K562 (cell line): ENCODE results near the gene LCA5L.

Experiments used
- ADNP ChIP-seq: fragments of 200-800 bp; sonication (Bioruptor generic); IDR thresholded peaks from 2 replicates; pipeline ENCODE4 v1.6.1; 2016; ENCODE audit warnings: missing genetic modification characterization, missing compliant biosample characterization
- CBX2 ChIP-seq: fragments of 200-600 bp; sonication (generic); IDR thresholded peaks from one replicate; pipeline ENCODE4 v1.6.1; 2012; ENCODE audit warnings: mild to moderate bottlenecking, low read length, inconsistent platforms; ENCODE audit not compliant: insufficient read depth, poor library complexity, severe bottlenecking
- HDAC6 ChIP-seq: IDR thresholded peaks from 2 replicates; pipeline ENCODE4 v1.6.1; 2012; ENCODE audit warnings: low read depth, mild to moderate bottlenecking, control low read depth, inconsistent platforms, low read length, moderate library complexity
- KDM1A ChIP-seq, 2 experiments: fragments of 450-650 bp; IDR thresholded peaks; 2 replicates each; pipeline ENCODE4 v1.6.1; 2016; ENCODE audit warnings: mild to moderate bottlenecking in 2 of 2
- NEUROD1 ChIP-seq: fragments of 150-350 bp; IDR thresholded peaks from 2 replicates; pipeline ENCODE4 v1.6.1; 2014; ENCODE audit warnings: borderline replicate concordance, low read length, low read depth; ENCODE audit not compliant: partially characterized antibody
- POLR2A ChIP-seq: fragments of 450-650 bp; conservative IDR thresholded peaks from 2 replicates; pipeline ENCODE4 v1.6.1; 2016
- POLR2AphosphoS5 ChIP-seq: IDR thresholded peaks from 2 replicates; pipeline ENCODE4 v1.6.1; 2011; ENCODE audit warnings: mild to moderate bottlenecking, low read depth, low read length, moderate library complexity; ENCODE audit not compliant: control insufficient read depth, insufficient read depth
- SETDB1 ChIP-seq: IDR thresholded peaks from one replicate; pipeline ENCODE4 v1.6.1; 2012; ENCODE audit warnings: low read length, control low read depth, inconsistent platforms
- ZC3H11A ChIP-seq: IDR thresholded peaks from 2 replicates; pipeline ENCODE4 v1.6.1; 2012; ENCODE audit warnings: low read depth, low read length, improper control_type of control experiment
- ZNF277 ChIP-seq: fragments of 250-450 bp; sonication (Bioruptor Pico); IDR thresholded peaks from 2 replicates; pipeline ENCODE4 v1.8.0; 2022; ENCODE audit warnings: inconsistent platforms, mild to moderate bottlenecking, moderate library complexity, borderline replicate concordance
- ZNF592 ChIP-seq: fragments of 450-650 bp; IDR thresholded peaks from 2 replicates; pipeline ENCODE4 v1.6.1; 2017; ENCODE audit warnings: antibody characterized with exemption, mild to moderate bottlenecking

- TF ChIP-seq KDM1A (IDR thresholded peaks at IDR 0.05) (no peak), ADNP (no peak), ZNF592 (no peak), POLR2AphosphoS5 (no peak), CBX2 (no peak), ZNF277 (CRISPR knock-in tag) (no peak), NEUROD1 (no peak), SETDB1 (no peak), POLR2A (no peak), ZC3H11A (no peak), HDAC6 (no peak)
These were observed 45.4 kb downstream of the LCA5L start for GRCh38 chr21:39400173-39400572.
